Esophagus squamous epithelium (tissue), 5 donors: Measurements from ENCODE around the gene CTSE. TPM values are rescaled to one million over a fixed set of nuclear protein-coding genes. Genes with fewer than 3 reads are reported as not detected.

Source experiments
- DNase-seq: peaks from one replicate; lab custom pipeline; 2025; lab: John Stamatoyannopoulos, UW
- H3K27ac ChIP-seq, 4 donors: fragments of 200-600 bp; sonication (generic); one replicate each; pipeline ENCODE4 v1.5.1; 2016 to 2019; ENCODE audit warnings: mild to moderate bottlenecking in 1 of 4
- H3K27me3 ChIP-seq, 4 donors: fragments of 200-600 bp; sonication (generic); 1 replicate in 3 of 4; 2 replicates in 1 of 4; pipeline versions ENCODE4 v1.5.1 to v1.6.0; 2017 to 2021; ENCODE audit warnings: antibody characterized with exemption in 1 of 4
- H3K36me3 ChIP-seq, 3 donors: fragments of 200-600 bp; sonication (generic); one replicate each; pipeline ENCODE4 v1.5.1; 2016 to 2019
- H3K4me1 ChIP-seq, 3 donors: fragments of 200-600 bp; sonication (generic); one replicate each; pipeline ENCODE4 v1.5.1; 2017 to 2019
- H3K4me3 ChIP-seq, 4 donors: fragments of 200-600 bp; sonication (generic); 1 replicate in 3 of 4; 2 replicates in 1 of 4; pipeline ENCODE4 v1.5.1; 2016 to 2019; ENCODE audit warnings: mild to moderate bottlenecking in 2 of 4, moderate library complexity in 1 of 4
- H3K9me3 ChIP-seq, 3 donors: fragments of 200-600 bp; sonication (generic); one replicate each; pipeline ENCODE4 v1.5.1; 2016 to 2019
- CTCF ChIP-seq, 6 experiments: fragments of 450-650 bp in 4 of 6; fragments of 200-600 bp in 2 of 6; sonication (generic) in 2 of 6; IDR thresholded peaks; one replicate each; pipeline ENCODE4 v1.5.1; 2016 to 2019; ENCODE audit warnings: antibody characterized with exemption in 6 of 6, mild to moderate bottlenecking in 4 of 6, moderate library complexity in 4 of 6
- POLR2A ChIP-seq, 4 donors: fragments of 450-650 bp; IDR thresholded peaks; one replicate each; pipeline ENCODE4 v1.6.1; 2017; ENCODE audit warnings: antibody characterized with exemption in 4 of 4, mild to moderate bottlenecking in 4 of 4, moderate library complexity in 3 of 4
- WGBS, 2 donors: methylation state at CpG; one replicate each; pipeline ENCODE4 v1.1.5; 2018; 5-methylcytosine and 5-hydroxymethylcytosine counted together
- intact Hi-C: fragments of 100-400 bp; cut with DNase I; formaldehyde crosslinking; loops from one replicate; pipeline ENCODE4 v1.15.0; 2022
- total RNA-seq, 4 donors: library from RNA; depleted of rRNA; stranded (reverse); fragments of >200 nt; gene quantifications; one replicate each; pipeline ENCODE4 v1.1.0, GENCODE V29; 2016
- donor health status: DM: yes; HTN: yes; CAD: no.

The CTSE gene
- total RNA-seq, 4 donors from 2014 or later: 0.32 to 0.48 (median 0.38) TPM; not detected in 1

- TF ChIP-seq CTCF (IDR thresholded peaks at IDR 0.05) (no peak), POLR2A (IDR thresholded peaks at IDR 0.05) (no peak)
- Histone ChIP-seq H3K27me3 (peaks cover 0 to 78% (median 0%) of the 10 kb centered on the region in 4 donors), H3K36me3 (no peaks in the 10 kb centered on the region), H3K4me3 (no peak overlapping the region), H3K27ac (no peak overlapping the region), H3K4me1 (peaks cover 0 to 12% (median 6%) of the 10 kb centered on the region in 3 donors), H3K9me3 (no peaks in the 10 kb centered on the region)
- WGBS, 2 donors: 0% methylated on average over 2 of the region's 2 CpGs; no CpG with 5 or more reads in 1 of the 2 donors
- intact Hi-C loops: no loop called here
- DNase-seq: no peak
Measured at GRCh38 chr1:205961405-205961804, 62.3 kb downstream of the CTSE start.

GRCh38 chr1:205959789-205960188 is 63.9 kb downstream of the CTSE start:
- H3K9me3 ChIP-seq: no peaks in the 10 kb centered on the region
- H3K27me3 ChIP-seq: peaks cover 0 to 90% (median 0%) of the 10 kb centered on the region in 4 donors
- peaks cover 0 to 12% (median 6%) of the 10 kb centered on the region in 3 donors for H3K4me1 ChIP-seq
- no peaks in the 10 kb centered on the region for H3K36me3 ChIP-seq
- H3K27ac ChIP-seq: no peak overlapping the region
- 68 to 77% methylated on average over 3 to 4 of the region's 4 CpGs for WGBS, 2 donors
- intact Hi-C loops: no loop called here
- no peak for DNase-seq
- H3K4me3 ChIP-seq: no peak overlapping the region
- TF ChIP-seq POLR2A (IDR thresholded peaks at IDR 0.05) (no peak), CTCF (IDR thresholded peaks at IDR 0.05) (no peak)

Other genes starting within 250 kb of the CTSE start
- 10 to 100 TPM in 1 of 4 donors, 1 to 10 TPM in 3; 3.0 to 19.3 (median 7.0) TPM for gene RAB29, start 248.4 kb downstream of the CTSE start, total RNA-seq
- gene SLC41A1, start 210.7 kb downstream of the CTSE start, total RNA-seq: 10 to 100 TPM in 2 of 4 donors, 1 to 10 TPM in 2; 5.2 to 14.1 (median 8.3) TPM
- gene PM20D1, start 173.8 kb downstream of the CTSE start, total RNA-seq: under 1 TPM in 1 of 4 donors, not detected in 3; 0.57 TPM
- 10 to 100 TPM in 1 of 4 donors, under 1 TPM in 3; 0.19 to 22.8 (median 0.38) TPM for gene SLC26A9, start 80.4 kb downstream of the CTSE start, total RNA-seq
- 10 to 100 TPM; 15.8 to 24.2 (median 21.4) TPM for gene RAB7B, start 20.5 kb downstream of the CTSE start, total RNA-seq
- gene RHEX, start 29.3 kb upstream of the CTSE start, total RNA-seq: 10 to 100 TPM in 1 of 4 donors, 1 to 10 TPM in 1, under 1 TPM in 1, not detected in 1; 0.72 to 21.9 (median 4.5) TPM
- not detected for gene AVPR1B, start 93.5 kb upstream of the CTSE start, total RNA-seq
- 1 to 10 TPM in 3 of 4 donors, not detected in 1; 2.5 to 4.2 (median 3.7) TPM for gene FAM72A, start 178.9 kb upstream of the CTSE start, total RNA-seq
- gene SRGAP2, start 179.6 kb upstream of the CTSE start, total RNA-seq: 10 to 100 TPM; 23.5 to 39.1 (median 28.1) TPM